ENCODE data around the gene SLCO4C1.

Gene SLCO4C1

DNA sequence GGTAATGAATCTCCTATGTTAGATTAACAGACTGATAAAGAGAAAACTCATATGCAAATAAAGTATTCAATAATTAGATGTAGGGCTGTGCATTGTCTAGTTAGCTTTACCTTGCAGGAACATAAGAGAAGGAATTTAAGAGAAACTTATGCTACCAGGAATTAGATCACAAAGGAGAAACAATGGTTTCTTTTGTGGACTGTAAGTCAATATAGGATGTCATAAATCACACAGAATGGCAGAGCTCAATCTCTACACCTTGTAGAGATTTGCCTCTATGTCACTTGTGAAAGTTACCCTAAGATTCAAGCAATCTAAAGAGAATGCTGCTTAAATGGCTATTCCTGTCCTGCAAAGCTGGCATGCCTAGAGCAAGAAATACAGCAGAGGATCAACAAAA, 26.0 kb downstream of the SLCO4C1 start:
- no peak for DNase-seq

DNA sequence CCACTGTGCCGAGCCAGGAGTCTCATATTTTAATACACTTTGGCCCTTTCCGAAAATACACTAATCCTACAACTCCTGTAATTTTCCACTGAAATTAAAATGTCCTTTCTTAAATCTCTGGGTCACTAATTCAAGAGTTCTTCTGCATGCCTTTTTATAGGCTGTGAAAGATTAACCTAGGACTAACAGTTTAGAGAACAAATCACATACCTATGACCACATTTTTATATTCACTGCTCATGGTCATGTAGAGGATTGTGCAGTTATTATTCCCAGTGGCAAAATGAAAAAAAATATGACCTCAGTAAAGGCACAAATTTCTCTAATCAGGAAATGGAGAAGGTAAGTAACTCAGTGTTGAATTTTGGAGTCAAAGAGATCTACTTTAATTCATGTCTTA, 33.4 kb downstream of the SLCO4C1 start:
- DNase-seq, result no peak

DNA sequence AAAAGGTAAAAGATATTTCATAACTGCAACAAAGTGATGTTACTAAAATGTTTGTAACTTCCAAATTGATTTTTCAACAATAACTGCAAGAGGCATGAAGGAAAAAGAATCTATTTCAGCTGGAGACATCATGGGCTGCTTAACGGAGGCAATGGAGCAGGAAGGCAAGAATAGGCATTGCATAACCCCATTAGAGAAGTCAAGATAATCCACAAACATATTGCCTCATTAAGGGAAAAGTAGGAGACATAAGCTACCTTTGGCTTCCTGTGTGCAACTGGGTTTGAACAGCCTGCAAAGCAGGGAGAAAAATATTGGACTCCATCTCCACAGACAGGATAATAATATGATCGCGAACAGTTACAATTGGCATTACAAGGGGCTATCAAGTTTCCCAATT, 46.7 kb downstream of the SLCO4C1 start:
- DNase-seq, result no peak

DNA sequence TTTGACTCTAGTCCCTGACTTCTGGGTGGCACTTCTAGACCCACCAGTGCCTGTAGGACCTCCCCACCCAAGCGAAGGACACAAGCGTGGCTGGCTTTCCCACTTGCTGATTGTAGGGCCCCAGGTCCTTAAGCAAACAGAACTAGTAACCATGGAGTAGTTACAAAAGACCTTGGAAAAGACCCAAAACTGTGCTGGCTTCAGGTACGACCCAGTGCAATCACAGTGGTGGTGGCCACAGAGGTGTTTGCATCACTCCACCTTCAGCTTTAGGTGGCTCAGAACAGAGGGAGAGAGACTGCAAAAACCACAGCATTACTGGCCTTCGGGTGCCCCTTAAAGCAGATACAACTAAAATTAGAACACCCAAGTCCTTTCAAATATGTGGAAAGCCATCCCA, 52.9 kb downstream of the SLCO4C1 start:
- no peak for DNase-seq

DNA sequence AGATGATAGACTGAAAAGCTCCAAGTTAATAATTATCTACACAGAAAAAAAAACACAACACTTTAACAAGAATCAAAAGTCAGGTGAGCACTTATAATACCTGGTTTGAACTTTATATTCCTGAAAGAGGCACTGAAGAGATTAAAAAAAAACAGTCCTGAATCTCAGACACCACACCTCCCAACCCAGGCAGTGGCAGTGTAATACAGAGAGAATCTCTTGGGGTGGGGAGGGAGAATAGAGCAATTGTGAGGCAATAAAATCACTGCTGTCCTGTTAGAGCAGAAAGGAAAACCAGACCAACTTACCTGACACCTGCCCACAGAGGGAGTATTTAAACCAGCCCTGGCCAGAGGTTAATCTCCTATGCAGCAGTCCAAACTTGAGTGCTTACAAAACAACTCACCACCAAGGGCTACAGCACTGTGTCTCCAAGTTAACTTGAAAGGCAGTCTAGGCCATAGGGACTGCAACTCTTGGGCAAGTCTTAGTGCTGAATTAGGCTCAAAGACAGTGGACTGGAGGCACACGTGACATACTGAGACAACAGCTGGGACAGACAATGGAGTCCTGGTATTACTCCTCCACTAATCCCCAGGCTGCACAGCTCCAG, 54.2 kb downstream of the SLCO4C1 start:
- no peak for DNase-seq

DNA sequence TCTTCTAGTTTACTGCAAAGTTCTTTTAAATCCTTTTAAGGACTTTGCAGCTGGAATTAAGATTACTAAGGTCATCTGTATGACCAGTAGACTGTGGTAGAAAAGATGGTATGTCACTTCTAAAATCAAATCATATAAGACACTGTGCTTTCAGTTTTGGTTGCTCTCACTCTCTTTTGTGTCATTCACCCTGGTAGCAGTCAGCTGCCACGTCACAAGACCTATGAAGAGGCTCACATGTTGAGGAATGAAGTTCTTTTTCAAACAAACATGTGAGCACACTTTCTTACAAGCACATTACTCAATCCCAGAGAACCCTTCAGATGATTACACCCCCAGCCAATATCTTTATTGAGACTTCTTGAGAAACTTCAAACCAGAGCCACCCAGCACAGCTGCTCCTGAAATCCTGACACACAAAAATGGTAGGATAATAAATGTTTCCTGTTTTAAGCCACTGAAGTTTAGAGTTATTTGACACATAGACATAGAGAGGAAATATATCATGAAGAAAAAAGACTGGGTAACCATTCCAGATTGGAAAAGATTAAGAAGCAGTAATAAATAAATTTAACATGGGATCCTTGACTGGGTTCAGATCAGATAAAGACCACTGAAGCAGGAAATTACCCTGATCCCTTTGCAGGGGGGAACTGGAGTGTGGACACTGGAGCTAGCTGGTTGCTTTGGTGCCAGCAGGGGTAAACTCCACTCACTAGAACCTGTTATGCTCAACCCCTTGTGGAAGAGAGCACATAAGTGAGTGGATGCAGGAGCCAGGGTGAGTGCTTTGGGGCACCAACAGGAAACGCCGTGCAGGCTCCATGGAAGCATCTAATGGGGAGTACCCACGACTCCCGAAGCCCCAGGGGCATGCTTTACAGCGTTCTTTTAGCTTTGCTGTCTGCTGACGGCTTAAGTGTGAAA, 64.1 kb downstream of the SLCO4C1 start:
- no peak for DNase-seq

DNA sequence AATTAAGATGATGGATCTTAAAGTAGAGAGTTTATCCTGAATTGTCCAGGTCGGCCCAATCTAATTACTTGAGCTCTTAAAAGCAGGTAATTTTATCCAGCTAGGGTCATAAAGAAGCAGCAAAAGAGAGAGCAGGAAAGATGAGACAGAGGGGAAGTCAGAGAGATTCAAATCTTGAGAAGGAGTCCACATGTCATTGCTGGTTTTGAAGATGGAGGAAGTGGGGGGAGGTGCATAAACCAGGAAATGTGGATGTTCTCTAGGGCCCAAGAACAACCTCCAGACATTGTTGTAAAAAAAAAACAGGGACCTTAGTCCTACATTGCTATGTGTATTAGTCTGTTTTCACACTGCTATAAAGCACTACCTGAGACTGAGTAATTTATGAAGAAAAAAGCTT, 66.4 kb downstream of the SLCO4C1 start:
- DNase-seq, result no peak

DNA sequence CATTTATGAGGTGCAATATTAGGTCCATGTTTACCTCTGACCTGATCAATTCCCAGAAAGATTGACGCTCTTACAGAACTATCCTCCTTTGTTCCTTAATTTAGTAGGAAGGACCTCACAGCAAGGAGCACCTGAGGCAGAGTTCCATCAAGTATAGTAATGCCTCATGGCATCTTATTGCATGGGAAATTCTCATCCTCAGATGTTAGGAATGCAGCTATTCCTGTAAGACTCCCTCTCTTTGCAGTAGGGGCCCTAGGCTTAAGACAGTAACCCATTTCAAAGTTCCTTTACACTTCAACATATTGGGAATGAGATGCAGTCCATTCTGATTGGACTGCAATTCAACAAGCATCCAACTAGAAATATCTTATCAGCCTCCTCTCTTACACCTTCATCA, 69.8 kb downstream of the SLCO4C1 start:
- DNase-seq, result no peak

DNA sequence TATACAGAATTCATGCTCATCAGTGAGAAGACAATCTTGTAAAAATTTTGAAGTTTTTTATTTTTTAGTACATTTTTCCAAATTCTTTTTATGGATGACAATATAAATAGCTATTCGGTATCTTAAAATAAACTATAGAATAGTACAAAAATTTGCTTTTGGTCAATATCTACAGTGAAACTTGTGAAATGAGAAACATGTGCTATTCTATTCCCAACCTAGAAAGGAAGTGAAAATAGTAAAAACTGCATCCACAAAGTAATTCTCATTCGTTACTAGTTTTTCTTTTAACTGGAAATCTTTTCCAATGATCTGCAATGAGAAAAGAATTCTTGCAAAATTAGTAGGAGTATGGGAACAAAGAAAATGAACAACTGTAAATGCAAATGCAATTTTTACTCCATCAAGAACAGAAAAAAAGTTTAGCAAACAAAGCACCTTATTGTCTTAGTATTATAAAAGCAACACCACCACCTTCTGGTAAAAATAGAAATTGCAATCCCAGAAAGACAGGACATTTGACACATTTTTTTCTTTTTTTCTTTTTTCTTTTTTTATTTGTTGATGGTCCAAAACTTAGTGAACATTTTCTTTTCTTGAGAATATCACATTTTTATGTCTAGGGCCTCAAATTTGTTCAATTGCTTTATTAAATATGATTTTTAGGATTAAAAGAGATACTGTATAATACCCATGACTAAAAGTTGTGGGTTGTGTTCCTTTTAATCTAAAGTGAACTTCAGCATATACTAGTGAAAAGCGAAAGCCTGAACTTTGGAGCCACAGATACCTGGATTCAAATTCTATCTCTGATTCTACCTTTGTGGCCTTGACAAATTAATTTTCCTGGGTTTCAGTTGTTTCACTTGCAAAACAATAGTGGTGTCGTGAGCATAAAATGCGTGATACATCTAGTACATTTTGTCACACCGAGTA, 72.3 kb downstream of the SLCO4C1 start:
- no peak for DNase-seq

DNA sequence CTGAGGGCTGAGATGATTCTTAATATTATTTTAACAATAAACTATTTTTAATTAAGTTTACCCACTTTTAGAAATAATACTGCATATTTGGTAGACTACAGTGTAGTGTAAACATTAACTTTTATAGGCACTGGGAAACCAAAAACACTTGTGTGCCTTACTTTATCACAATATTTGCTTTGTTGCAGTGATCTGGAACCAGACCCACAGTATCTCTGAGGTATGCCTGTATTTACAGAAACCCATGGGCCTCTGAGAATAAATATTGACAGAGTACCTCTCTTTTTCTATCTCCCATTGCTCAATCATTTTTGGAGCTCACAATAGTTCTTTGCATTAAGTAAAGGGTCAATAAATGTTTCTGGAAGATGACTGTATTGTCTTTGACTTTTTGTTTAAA, 73.3 kb downstream of the SLCO4C1 start:
- no peak for DNase-seq

DNA sequence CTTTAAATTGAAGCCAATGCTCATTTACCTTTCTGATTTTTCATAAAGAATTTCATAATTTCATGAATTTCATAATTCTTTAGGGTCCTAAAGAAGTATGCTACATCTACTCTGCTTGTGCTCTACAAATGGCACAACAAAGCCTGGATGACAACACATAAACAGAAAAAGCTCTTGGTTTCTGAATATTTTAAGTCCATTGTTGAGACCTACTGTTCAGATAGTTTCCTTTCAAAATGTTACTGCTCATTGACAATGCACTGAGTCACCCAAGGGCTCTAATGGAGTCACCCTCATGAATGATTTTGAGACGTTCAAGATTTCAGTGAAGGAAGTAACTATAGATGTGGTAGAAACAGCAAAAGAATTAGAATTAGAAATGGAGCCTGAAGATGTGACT, 74.1 kb downstream of the SLCO4C1 start:
- DNase-seq, result no peak

DNA sequence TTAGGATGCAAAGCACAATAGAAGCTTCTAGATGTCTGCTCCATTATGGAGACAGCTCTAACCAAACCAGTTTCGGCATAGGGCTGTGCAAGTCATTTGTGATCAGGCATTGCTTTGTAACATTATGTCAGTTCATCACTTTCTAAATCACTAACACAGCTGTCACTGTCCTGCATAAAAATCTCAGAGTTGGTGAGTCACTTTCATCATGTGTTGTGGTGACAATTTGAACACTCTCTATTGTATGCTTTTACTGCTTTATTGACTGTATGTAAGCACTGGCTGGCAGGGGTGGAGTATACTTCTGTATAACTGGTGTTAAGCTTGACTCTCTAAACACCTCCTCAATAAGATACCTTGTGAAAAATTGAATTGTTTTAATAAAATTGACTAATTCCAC, 77.9 kb downstream of the SLCO4C1 start:
- no peak for DNase-seq

DNA sequence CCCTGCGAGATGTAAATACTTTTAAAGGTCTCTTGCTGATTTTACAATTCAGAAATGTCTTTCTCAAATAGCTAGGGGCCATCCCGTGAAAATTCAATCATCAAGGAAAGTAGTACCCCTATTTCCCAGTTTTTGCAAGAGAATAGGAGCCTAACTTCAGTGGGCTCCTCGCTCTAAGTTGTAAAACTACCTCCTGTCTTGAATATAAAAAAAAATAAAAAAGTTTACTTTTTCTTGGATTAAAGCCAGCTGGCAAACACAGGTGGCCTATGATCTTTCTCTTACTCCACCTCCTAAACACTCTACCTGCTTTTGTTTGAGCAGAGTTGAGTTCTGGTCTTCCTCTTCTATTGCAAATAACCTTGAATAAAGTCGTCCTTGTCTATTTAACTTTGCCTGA, 79.4 kb downstream of the SLCO4C1 start:
- DNase-seq, result no peak

DNA sequence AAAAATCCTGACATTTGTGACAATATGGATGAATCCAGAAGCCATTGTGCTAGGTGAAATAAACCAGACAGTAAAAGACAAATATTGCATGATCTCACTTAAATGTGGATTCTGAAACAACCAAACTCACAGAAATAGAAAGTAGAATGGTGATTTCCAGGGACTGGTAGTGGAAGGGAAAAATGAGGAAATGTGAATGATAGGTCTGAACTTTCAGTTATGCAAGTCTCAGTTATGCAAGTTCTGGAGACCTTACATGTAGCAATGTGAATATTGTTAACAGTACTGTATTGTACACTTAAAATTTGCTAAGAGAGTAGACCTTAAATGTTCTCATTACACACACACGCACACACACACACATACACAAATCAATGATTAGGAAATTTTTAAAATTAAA, 84.9 kb downstream of the SLCO4C1 start:
- no peak for DNase-seq

DNA sequence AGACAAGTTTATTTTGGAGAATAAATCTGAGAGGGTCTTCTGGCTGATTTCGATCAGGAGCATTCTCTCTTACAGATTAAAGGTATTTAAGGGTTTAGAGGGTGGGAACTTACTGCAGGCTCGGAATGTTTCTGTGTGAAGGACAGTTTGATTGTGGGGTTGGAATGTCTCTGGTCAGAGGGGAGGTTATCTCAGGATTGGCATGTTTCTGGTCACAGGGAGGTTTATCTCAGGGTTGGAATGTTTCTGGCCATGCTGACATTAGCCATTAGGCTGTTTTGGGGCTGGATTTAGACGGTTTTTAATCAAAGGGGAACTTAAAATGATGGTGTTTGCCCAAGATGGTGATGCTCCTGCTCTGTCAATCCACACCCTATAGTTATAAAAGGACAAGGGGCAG, 95.2 kb downstream of the SLCO4C1 start:
- DNase-seq, result no peak

DNA sequence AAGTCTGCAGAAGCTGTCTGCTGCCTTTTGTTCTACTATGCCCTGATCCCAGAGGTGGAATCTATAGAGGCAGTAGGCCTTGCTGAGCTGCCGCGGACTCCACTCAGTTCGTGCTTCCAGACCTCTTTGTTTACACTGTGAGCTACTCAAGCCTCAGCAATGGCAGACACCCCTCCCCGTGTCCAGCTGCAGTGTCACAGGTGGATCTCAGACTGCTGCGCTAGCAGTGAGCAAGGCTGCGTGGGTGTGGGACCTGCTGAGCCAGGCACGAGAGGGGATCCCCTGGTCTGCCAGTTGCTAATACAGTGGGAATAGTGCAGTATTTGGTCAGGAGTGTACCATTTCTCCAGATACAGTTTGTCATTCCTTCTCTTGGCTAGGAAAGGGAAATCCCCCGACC, 99.6 kb downstream of the SLCO4C1 start:
- no peak for DNase-seq
